Heart left ventricle (tissue), 13 donors: ENCODE data around the gene SLC6A13.

Source experiments
- POLR2A ChIP-seq, 2 donors: fragments of 450-650 bp; IDR thresholded peaks; one replicate each; pipeline ENCODE4 v1.6.1; 2017; ENCODE audit warnings: antibody characterized with exemption in 2 of 2, mild to moderate bottlenecking in 2 of 2, moderate library complexity in 2 of 2
- TF ChIP-seq, protein P1 (sequence below), 12 donors: fragments of 200-600 bp; sonication (generic) in 4 of 12; IDR thresholded peaks; one replicate each; pipeline versions ENCODE4 v1.5.0 to v1.8.0; 2018 to 2022; ENCODE audit warnings: antibody characterized with exemption in 12 of 12, mild to moderate bottlenecking in 5 of 12
- donor health status: ischemic (EF 13 %, LVEDD 7.1; RV severe dilation, severe dysfunction).
- donor health status: DM: no; HTN: yes; CAD: no.
- donor health status: DM: no; HTN: no; CAD: no.
- donor health status: ischemic (EF 25% LVEDD 6.9; RV normal size, moderate dysfunction).
- donor health status: ischemic (EF 25% LVEDD 5.7; RV mildly dilated, moderate dysfunction).
- donor health status: ischemic (EF 35%, LVEDD 5.7; RV mildly dilated, moderate dysfunction).
- donor health status: nonischemic (EF 11% LVEDD 7.7; RV severe dilation, severe dysfunction).
- donor health status: DM: yes; HTN: yes; CAD: no.
- donor health status: PGD.
- donor health status: ischemic (EF 29% LVEDD 5.4; RV normal size, mild dysfunction).
- donor health status: nonischemic (EF 23%, LVEDD 6.1; RV moderate dilation, normal function).

DNA sequence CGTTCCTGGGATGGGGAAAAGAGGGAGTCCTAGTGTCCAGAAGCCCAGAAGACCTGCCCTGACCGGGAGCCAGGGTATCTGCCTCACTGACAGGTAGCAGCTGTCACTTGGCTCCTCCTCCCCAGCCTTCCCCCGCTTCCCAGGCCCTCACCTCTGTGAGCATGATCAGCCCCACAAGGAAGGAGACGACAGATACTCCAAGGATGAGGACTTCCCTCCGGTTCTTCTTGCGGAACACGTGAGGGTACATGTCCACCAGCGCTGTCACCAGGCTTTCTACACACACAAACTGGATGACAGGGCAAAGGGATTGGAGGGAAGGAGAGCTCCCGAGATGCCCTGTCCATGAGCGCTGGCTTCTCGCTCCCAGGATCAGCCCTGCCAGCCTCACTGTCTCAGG lies 38.8 kb downstream of the SLC6A13 start:
- TF ChIP-seq, protein P1, sequence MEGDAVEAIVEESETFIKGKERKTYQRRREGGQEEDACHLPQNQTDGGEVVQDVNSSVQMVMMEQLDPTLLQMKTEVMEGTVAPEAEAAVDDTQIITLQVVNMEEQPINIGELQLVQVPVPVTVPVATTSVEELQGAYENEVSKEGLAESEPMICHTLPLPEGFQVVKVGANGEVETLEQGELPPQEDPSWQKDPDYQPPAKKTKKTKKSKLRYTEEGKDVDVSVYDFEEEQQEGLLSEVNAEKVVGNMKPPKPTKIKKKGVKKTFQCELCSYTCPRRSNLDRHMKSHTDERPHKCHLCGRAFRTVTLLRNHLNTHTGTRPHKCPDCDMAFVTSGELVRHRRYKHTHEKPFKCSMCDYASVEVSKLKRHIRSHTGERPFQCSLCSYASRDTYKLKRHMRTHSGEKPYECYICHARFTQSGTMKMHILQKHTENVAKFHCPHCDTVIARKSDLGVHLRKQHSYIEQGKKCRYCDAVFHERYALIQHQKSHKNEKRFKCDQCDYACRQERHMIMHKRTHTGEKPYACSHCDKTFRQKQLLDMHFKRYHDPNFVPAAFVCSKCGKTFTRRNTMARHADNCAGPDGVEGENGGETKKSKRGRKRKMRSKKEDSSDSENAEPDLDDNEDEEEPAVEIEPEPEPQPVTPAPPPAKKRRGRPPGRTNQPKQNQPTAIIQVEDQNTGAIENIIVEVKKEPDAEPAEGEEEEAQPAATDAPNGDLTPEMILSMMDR (IDR thresholded peaks at IDR 0.05): no peak
- TF ChIP-seq POLR2A (IDR thresholded peaks at IDR 0.05): no peak
